SK-N-MC (cell line): ENCODE measurements around the gene PACS2.

Source experiments
- DNase-seq: peaks from one replicate; pipeline ENCODE4 v3.0.0-alpha.2; 2011; ENCODE audit warnings: low read depth, low spot score
- H3K27ac ChIP-seq: fragments of 200-600 bp; sonication (generic); 2 replicates; pipeline ENCODE4 v1.5.1; 2016; ENCODE audit warnings: mixed run types
- H3K36me3 ChIP-seq: fragments of 200-600 bp; sonication (generic); 2 replicates; pipeline ENCODE4 v1.6.1; 2017; ENCODE audit warnings: antibody characterized with exemption, low read length, mixed read lengths; ENCODE audit not compliant: insufficient read depth
- H3K4me3 ChIP-seq: fragments of 200-600 bp; sonication (generic); 2 replicates; pipeline ENCODE4 v1.5.1; 2016
- H3K9ac ChIP-seq: fragments of 200-600 bp; sonication (generic); 2 replicates; pipeline ENCODE4 v1.8.0; 2017; ENCODE audit warnings: mixed run types, mixed read lengths; ENCODE audit not compliant: insufficient read length
- H3K9me3 ChIP-seq: fragments of 200-600 bp; sonication (generic); 2 replicates; pipeline ENCODE4 v1.6.1; 2017; ENCODE audit warnings: low read depth, mild to moderate bottlenecking, antibody characterized with exemption, low read length, moderate library complexity, mixed read lengths
- EZH2 ChIP-seq: fragments of 200-600 bp; sonication (generic); IDR thresholded peaks from one replicate; pipeline ENCODE4 v1.6.1; 2017; ENCODE audit warnings: antibody characterized with exemption
- FOXP2 ChIP-seq: optimal IDR thresholded peaks from 2 replicates; pipeline ENCODE3; 2011; ENCODE audit warnings: mild to moderate bottlenecking, moderate library complexity; ENCODE audit not compliant: insufficient read depth; ENCODE audit errors: extremely low read length, control extremely low read depth
- POLR2AphosphoS5 ChIP-seq: IDR thresholded peaks from 2 replicates; pipeline ENCODE4 v1.6.1; 2012; ENCODE audit warnings: mild to moderate bottlenecking, low read depth, low read length, borderline replicate concordance

Gene PACS2

GRCh38 chr14:105422695-105423487, 108.3 kb downstream of the PACS2 start:
- no peak overlapping the region for H3K4me3 ChIP-seq
- peak overlapping the region; percentile 28; the same call in 1 of the 2 replicates for H3K27ac ChIP-seq
- H3K9ac ChIP-seq: no peak overlapping the region
- DNase-seq: no peak
- H3K36me3 ChIP-seq: peaks cover 59% of the 10 kb centered on the region
- no peak for TF ChIP-seq FOXP2
- TF ChIP-seq POLR2AphosphoS5: no peak
- no peak for TF ChIP-seq EZH2
- no peaks in the 10 kb centered on the region for H3K9me3 ChIP-seq

GRCh38 chr14:105423488-105424195, 109.1 kb downstream of the PACS2 start:
- no peak overlapping the region for H3K4me3 ChIP-seq
- no peak for DNase-seq
- no peak overlapping the region for H3K27ac ChIP-seq
- no peak overlapping the region for H3K9ac ChIP-seq
- H3K36me3 ChIP-seq: peaks cover 66% of the 10 kb centered on the region
- TF ChIP-seq EZH2 (no peak), POLR2AphosphoS5 (no peak), FOXP2 (no peak)
- H3K9me3 ChIP-seq: no peaks in the 10 kb centered on the region

GRCh38 chr14:105424861-105425260, 110.3 kb downstream of the PACS2 start:
- Histone ChIP-seq H3K9ac (no peak overlapping the region), H3K4me3 (no peak overlapping the region), H3K9me3 (no peaks in the 10 kb centered on the region), H3K27ac (no peak overlapping the region), H3K36me3 (peaks cover 73% of the 10 kb centered on the region)
- DNase-seq: no peak
- TF ChIP-seq POLR2AphosphoS5: no peak
- TF ChIP-seq FOXP2: no peak
- TF ChIP-seq EZH2: no peak

- Histone ChIP-seq H3K9ac (no peak overlapping the region), H3K36me3 (peaks cover 82% of the 10 kb centered on the region), H3K27ac (no peak overlapping the region), H3K4me3 (no peak overlapping the region), H3K9me3 (no peaks in the 10 kb centered on the region)
- TF ChIP-seq EZH2 (no peak), POLR2AphosphoS5 (no peak), FOXP2 (no peak)
- DNase-seq: no peak
Measured at GRCh38 chr14:105425823-105426247, 111.3 kb downstream of the PACS2 start.

GRCh38 chr14:105426416-105427130, 112.0 kb downstream of the PACS2 start:
- DNase-seq: no peak
- TF ChIP-seq FOXP2 (no peak), EZH2 (no peak), POLR2AphosphoS5 (no peak)
- no peak overlapping the region for H3K9ac ChIP-seq
- no peak overlapping the region for H3K4me3 ChIP-seq
- peaks cover 86% of the 10 kb centered on the region for H3K36me3 ChIP-seq
- no peaks in the 10 kb centered on the region for H3K9me3 ChIP-seq
- H3K27ac ChIP-seq: no peak overlapping the region

GRCh38 chr14:105427412-105427811, 112.9 kb downstream of the PACS2 start:
- H3K36me3 ChIP-seq: peaks cover 80% of the 10 kb centered on the region
- TF ChIP-seq POLR2AphosphoS5: no peak
- no peak for TF ChIP-seq EZH2
- no peak for TF ChIP-seq FOXP2
- no peak for DNase-seq
- no peak overlapping the region for H3K4me3 ChIP-seq
- no peaks in the 10 kb centered on the region for H3K9me3 ChIP-seq
- H3K9ac ChIP-seq: no peak overlapping the region
- H3K27ac ChIP-seq: no peak overlapping the region

GRCh38 chr14:105427936-105428485, 113.5 kb downstream of the PACS2 start:
- TF ChIP-seq EZH2: no peak
- no peaks in the 10 kb centered on the region for H3K9me3 ChIP-seq
- no peak overlapping the region for H3K9ac ChIP-seq
- H3K4me3 ChIP-seq: no peak overlapping the region
- peaks cover 75% of the 10 kb centered on the region for H3K36me3 ChIP-seq
- no peak for DNase-seq
- no peak overlapping the region for H3K27ac ChIP-seq

- Histone ChIP-seq H3K9ac (no peak overlapping the region), H3K27ac (no peak overlapping the region), H3K4me3 (no peak overlapping the region), H3K9me3 (no peaks in the 10 kb centered on the region), H3K36me3 (peaks cover 62% of the 10 kb centered on the region)
- TF ChIP-seq EZH2: no peak
- no peak for DNase-seq
Measured at GRCh38 chr14:105430042-105430441, 115.5 kb downstream of the PACS2 start.
